GM23338 (cell line): ENCODE measurements around the gene C1orf21.

Source experiments
- CREB1 ChIP-seq: fragments of 250-450 bp; sonication (Bioruptor Pico); IDR thresholded peaks from 2 replicates; pipeline ENCODE4 v1.5.0; 2020; ENCODE audit warnings: low read depth, mild to moderate bottlenecking, moderate library complexity
- EZH2 ChIP-seq: fragments of 200-600 bp; sonication (generic); IDR thresholded peaks from one replicate; pipeline ENCODE4 v1.8.0; 2017; ENCODE audit warnings: antibody characterized with exemption, mild to moderate bottlenecking, low read depth; ENCODE audit not compliant: unreplicated experiment
- EZH2phosphoT487 ChIP-seq: fragments of 200-600 bp; sonication (generic); IDR thresholded peaks from one replicate; pipeline ENCODE4 v1.8.1; 2018; ENCODE audit warnings: antibody characterized with exemption; ENCODE audit not compliant: unreplicated experiment
- JUNB ChIP-seq: IDR thresholded peaks from one replicate; pipeline ENCODE4 v1.6.1; 2016; ENCODE audit warnings: antibody characterized with exemption; ENCODE audit not compliant: unreplicated experiment
- NANOG ChIP-seq: IDR thresholded peaks from 2 replicates; pipeline ENCODE4 v1.6.1; 2016; ENCODE audit warnings: antibody characterized with exemption, borderline replicate concordance
- POLR2AphosphoS5 ChIP-seq: IDR thresholded peaks from 2 replicates; pipeline ENCODE4 v1.6.1; 2016; ENCODE audit warnings: antibody characterized with exemption, low read depth
- STAT1 ChIP-seq: IDR thresholded peaks from one replicate; pipeline ENCODE4 v1.6.1; 2016; ENCODE audit warnings: antibody characterized with exemption; ENCODE audit not compliant: unreplicated experiment
- ZNF114 ChIP-seq: fragments of 250-450 bp; sonication (Bioruptor Pico); IDR thresholded peaks from 2 replicates; pipeline ENCODE4 v1.5.0; 2020; ENCODE audit warnings: mild to moderate bottlenecking, moderate library complexity
- ZNF331 ChIP-seq: fragments of 250-450 bp; sonication (Bioruptor Pico); IDR thresholded peaks from 2 replicates; pipeline ENCODE4 v1.5.0; 2020; ENCODE audit warnings: low read depth, mild to moderate bottlenecking, moderate library complexity
- TF ChIP-seq, protein P1 (sequence below), 2 experiments: fragments of 200-600 bp in 1 of 2; sonication (generic) in 1 of 2; conservative IDR thresholded peaks; 2 replicates each; pipeline versions ENCODE4 v1.5.1 to v1.6.1; 2016 to 2017; ENCODE audit warnings: antibody characterized with exemption in 2 of 2, low read depth in 2 of 2, mild to moderate bottlenecking in 2 of 2, moderate library complexity in 1 of 2
- TF ChIP-seq, protein P2 (sequence below): IDR thresholded peaks from one replicate; pipeline ENCODE4 v1.6.1; 2018; ENCODE audit warnings: antibody characterized with exemption; ENCODE audit not compliant: unreplicated experiment
- TF ChIP-seq, protein P3 (sequence below): IDR thresholded peaks from 2 replicates; pipeline ENCODE4 v1.6.1; 2016; ENCODE audit warnings: antibody characterized with exemption
- TF ChIP-seq, protein P4 (sequence below): fragments of 250-450 bp; sonication (Bioruptor Pico); IDR thresholded peaks from 2 replicates; pipeline ENCODE4 v1.5.0; 2020; ENCODE audit warnings: mild to moderate bottlenecking, moderate library complexity

DNA sequence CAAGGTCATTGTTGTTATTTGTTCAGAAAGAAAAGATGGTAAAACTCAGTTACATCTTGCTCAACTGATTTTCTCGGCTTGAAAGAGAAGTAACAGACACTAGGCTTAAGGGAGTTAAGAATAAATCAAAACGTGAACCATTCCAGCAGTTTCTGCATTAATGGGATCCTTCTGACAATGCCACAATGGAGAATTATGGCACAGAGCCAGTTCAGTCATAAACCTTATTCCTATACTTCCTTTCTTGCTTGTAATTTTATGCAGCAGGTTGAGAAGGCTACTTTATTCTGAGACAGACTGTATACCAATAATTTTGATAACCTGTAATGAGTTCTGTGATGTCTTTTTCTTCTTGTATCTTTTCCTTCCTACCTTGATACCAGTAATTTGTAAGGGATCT, 167.0 kb downstream of the C1orf21 start:
- TF ChIP-seq, protein P1, sequence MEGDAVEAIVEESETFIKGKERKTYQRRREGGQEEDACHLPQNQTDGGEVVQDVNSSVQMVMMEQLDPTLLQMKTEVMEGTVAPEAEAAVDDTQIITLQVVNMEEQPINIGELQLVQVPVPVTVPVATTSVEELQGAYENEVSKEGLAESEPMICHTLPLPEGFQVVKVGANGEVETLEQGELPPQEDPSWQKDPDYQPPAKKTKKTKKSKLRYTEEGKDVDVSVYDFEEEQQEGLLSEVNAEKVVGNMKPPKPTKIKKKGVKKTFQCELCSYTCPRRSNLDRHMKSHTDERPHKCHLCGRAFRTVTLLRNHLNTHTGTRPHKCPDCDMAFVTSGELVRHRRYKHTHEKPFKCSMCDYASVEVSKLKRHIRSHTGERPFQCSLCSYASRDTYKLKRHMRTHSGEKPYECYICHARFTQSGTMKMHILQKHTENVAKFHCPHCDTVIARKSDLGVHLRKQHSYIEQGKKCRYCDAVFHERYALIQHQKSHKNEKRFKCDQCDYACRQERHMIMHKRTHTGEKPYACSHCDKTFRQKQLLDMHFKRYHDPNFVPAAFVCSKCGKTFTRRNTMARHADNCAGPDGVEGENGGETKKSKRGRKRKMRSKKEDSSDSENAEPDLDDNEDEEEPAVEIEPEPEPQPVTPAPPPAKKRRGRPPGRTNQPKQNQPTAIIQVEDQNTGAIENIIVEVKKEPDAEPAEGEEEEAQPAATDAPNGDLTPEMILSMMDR (conservative IDR thresholded peaks at IDR 0.05; ENCODE audit: low read depth in 2 of 2): no peak
- TF ChIP-seq EZH2phosphoT487 (no peak), POLR2AphosphoS5 (no peak), ZNF331 (CRISPR knock-in tag) (no peak), CREB1 (CRISPR knock-in tag) (no peak), EZH2 (no peak), JUNB (no peak), STAT1 (no peak), NANOG (no peak), ZNF114 (no peak)
- TF ChIP-seq, protein P2, sequence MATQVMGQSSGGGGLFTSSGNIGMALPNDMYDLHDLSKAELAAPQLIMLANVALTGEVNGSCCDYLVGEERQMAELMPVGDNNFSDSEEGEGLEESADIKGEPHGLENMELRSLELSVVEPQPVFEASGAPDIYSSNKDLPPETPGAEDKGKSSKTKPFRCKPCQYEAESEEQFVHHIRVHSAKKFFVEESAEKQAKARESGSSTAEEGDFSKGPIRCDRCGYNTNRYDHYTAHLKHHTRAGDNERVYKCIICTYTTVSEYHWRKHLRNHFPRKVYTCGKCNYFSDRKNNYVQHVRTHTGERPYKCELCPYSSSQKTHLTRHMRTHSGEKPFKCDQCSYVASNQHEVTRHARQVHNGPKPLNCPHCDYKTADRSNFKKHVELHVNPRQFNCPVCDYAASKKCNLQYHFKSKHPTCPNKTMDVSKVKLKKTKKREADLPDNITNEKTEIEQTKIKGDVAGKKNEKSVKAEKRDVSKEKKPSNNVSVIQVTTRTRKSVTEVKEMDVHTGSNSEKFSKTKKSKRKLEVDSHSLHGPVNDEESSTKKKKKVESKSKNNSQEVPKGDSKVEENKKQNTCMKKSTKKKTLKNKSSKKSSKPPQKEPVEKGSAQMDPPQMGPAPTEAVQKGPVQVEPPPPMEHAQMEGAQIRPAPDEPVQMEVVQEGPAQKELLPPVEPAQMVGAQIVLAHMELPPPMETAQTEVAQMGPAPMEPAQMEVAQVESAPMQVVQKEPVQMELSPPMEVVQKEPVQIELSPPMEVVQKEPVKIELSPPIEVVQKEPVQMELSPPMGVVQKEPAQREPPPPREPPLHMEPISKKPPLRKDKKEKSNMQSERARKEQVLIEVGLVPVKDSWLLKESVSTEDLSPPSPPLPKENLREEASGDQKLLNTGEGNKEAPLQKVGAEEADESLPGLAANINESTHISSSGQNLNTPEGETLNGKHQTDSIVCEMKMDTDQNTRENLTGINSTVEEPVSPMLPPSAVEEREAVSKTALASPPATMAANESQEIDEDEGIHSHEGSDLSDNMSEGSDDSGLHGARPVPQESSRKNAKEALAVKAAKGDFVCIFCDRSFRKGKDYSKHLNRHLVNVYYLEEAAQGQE: no peak
- TF ChIP-seq, protein P3, sequence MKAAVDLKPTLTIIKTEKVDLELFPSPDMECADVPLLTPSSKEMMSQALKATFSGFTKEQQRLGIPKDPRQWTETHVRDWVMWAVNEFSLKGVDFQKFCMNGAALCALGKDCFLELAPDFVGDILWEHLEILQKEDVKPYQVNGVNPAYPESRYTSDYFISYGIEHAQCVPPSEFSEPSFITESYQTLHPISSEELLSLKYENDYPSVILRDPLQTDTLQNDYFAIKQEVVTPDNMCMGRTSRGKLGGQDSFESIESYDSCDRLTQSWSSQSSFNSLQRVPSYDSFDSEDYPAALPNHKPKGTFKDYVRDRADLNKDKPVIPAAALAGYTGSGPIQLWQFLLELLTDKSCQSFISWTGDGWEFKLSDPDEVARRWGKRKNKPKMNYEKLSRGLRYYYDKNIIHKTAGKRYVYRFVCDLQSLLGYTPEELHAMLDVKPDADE: no peak
- TF ChIP-seq, protein P4, sequence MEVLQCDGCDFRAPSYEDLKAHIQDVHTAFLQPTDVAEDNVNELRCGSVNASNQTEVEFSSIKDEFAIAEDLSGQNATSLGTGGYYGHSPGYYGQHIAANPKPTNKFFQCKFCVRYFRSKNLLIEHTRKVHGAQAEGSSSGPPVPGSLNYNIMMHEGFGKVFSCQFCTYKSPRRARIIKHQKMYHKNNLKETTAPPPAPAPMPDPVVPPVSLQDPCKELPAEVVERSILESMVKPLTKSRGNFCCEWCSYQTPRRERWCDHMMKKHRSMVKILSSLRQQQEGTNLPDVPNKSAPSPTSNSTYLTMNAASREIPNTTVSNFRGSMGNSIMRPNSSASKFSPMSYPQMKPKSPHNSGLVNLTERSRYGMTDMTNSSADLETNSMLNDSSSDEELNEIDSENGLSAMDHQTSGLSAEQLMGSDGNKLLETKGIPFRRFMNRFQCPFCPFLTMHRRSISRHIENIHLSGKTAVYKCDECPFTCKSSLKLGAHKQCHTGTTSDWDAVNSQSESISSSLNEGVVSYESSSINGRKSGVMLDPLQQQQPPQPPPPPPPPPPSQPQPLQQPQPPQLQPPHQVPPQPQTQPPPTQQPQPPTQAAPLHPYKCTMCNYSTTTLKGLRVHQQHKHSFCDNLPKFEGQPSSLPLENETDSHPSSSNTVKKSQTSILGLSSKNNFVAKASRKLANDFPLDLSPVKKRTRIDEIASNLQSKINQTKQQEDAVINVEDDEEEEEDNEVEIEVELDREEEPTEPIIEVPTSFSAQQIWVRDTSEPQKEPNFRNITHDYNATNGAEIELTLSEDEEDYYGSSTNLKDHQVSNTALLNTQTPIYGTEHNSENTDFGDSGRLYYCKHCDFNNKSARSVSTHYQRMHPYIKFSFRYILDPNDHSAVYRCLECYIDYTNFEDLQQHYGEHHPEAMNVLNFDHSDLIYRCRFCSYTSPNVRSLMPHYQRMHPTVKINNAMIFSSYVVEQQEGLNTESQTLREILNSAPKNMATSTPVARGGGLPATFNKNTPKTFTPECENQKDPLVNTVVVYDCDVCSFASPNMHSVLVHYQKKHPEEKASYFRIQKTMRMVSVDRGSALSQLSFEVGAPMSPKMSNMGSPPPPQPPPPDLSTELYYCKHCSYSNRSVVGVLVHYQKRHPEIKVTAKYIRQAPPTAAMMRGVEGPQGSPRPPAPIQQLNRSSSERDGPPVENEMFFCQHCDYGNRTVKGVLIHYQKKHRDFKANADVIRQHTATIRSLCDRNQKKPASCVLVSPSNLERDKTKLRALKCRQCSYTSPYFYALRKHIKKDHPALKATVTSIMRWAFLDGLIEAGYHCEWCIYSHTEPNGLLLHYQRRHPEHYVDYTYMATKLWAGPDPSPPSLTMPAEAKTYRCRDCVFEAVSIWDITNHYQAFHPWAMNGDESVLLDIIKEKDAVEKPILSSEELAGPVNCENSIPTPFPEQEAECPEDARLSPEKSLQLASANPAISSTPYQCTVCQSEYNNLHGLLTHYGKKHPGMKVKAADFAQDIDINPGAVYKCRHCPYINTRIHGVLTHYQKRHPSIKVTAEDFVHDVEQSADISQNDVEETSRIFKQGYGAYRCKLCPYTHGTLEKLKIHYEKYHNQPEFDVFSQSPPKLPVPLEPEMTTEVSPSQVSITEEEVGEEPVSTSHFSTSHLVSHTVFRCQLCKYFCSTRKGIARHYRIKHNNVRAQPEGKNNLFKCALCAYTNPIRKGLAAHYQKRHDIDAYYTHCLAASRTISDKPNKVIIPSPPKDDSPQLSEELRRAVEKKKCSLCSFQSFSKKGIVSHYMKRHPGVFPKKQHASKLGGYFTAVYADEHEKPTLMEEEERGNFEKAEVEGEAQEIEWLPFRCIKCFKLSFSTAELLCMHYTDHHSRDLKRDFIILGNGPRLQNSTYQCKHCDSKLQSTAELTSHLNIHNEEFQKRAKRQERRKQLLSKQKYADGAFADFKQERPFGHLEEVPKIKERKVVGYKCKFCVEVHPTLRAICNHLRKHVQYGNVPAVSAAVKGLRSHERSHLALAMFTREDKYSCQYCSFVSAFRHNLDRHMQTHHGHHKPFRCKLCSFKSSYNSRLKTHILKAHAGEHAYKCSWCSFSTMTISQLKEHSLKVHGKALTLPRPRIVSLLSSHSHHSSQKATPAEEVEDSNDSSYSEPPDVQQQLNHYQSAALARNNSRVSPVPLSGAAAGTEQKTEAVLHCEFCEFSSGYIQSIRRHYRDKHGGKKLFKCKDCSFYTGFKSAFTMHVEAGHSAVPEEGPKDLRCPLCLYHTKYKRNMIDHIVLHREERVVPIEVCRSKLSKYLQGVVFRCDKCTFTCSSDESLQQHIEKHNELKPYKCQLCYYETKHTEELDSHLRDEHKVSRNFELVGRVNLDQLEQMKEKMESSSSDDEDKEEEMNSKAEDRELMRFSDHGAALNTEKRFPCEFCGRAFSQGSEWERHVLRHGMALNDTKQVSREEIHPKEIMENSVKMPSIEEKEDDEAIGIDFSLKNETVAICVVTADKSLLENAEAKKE (CRISPR knock-in tag): no peak
